Smooth muscle cell (in vitro differentiated cells): Measurements from ENCODE around the gene KCTD16. TPM values are rescaled to one million over a fixed set of nuclear protein-coding genes. Genes with fewer than 3 reads are reported as not detected.

Source experiments
- DNase-seq: peaks from one replicate; lab custom pipeline; 2025; ENCODE audit not compliant: unreplicated experiment; lab: John Stamatoyannopoulos, UW
- H2AFZ ChIP-seq: fragments of 200-600 bp; sonication (generic); 2 replicates; pipeline ENCODE4 v1.6.0; 2016; ENCODE audit warnings: antibody characterized with exemption, low read depth, mild to moderate bottlenecking
- H3F3A ChIP-seq: fragments of 200-600 bp; sonication (generic); 2 replicates; pipeline ENCODE4 v1.6.0; 2017; ENCODE audit warnings: antibody characterized with exemption, low read depth
- H3K27ac ChIP-seq: fragments of 200-600 bp; sonication (generic); 2 replicates; pipeline ENCODE4 v1.5.1; 2016; ENCODE audit warnings: low read depth, mild to moderate bottlenecking
- H3K27me3 ChIP-seq: fragments of 200-600 bp; sonication (generic); 2 replicates; pipeline ENCODE4 v1.6.1; 2016; ENCODE audit warnings: low read depth, mild to moderate bottlenecking
- H3K36me3 ChIP-seq: fragments of 200-600 bp; sonication (generic); 2 replicates; pipeline ENCODE4 v1.5.1; 2016; ENCODE audit warnings: low read depth
- H3K4me1 ChIP-seq: fragments of 200-600 bp; sonication (generic); 2 replicates; pipeline ENCODE4 v1.5.1; 2016; ENCODE audit warnings: low read depth
- H3K4me2 ChIP-seq: fragments of 200-600 bp; sonication (generic); 2 replicates; pipeline ENCODE4 v1.6.0; 2016; ENCODE audit warnings: mild to moderate bottlenecking
- H3K4me3 ChIP-seq: fragments of 200-600 bp; sonication (generic); 2 replicates; pipeline ENCODE4 v1.5.1; 2016; ENCODE audit warnings: mild to moderate bottlenecking
- H3K79me2 ChIP-seq: fragments of 200-600 bp; sonication (generic); 2 replicates; pipeline ENCODE4 v1.6.0; 2016; ENCODE audit warnings: low read depth, mild to moderate bottlenecking
- H3K9ac ChIP-seq: fragments of 200-600 bp; sonication (generic); 2 replicates; pipeline ENCODE4 v1.6.0; 2016; ENCODE audit warnings: low read depth
- H3K9me3 ChIP-seq: fragments of 200-600 bp; sonication (generic); replicated peaks from 2 replicates; pipeline ENCODE4 v1.5.1; 2016; ENCODE audit warnings: low read depth
- H4K20me1 ChIP-seq: fragments of 200-600 bp; sonication (generic); 2 replicates; pipeline ENCODE4 v1.6.0; 2016; ENCODE audit warnings: low read depth
- CTCF ChIP-seq: fragments of 200-600 bp; sonication (generic); IDR thresholded peaks from 2 replicates; pipeline ENCODE4 v1.5.1; 2017; ENCODE audit warnings: borderline replicate concordance, mild to moderate bottlenecking, antibody characterized with exemption; ENCODE audit not compliant: insufficient read depth, poor library complexity, severe bottlenecking
- WGBS: methylation state at CpG from one replicate; pipeline ENCODE4 v1.1.7; 2016; ENCODE audit warnings: low lambda C conversion rate; 5-methylcytosine and 5-hydroxymethylcytosine counted together
- polyA plus RNA-seq: library from polyadenylated mRNA; unstranded; fragments of >200 nt; fragmentation: Nextera tagmentation; extraction: Ambion mirVana; gene quantifications from 2 replicates; pipeline ENCODE4 v1.2.1, GENCODE V29; 2016
- total RNA-seq: library from RNA; depleted of rRNA; stranded (reverse); fragments of >200 nt; gene quantifications from 2 replicates; pipeline ENCODE4 v1.2.3, GENCODE V29; 2014

KCTD16 gene
- total and polyA plus RNA-seq, 2 experiments from 2014 or later, result 1.6 to 11.1 TPM

GRCh38 chr5:144369006-144369405, 198.3 kb downstream of the KCTD16 start:
- Histone ChIP-seq H3K36me3 (no peaks in the 10 kb centered on the region), H2AFZ (no peak overlapping the region), H4K20me1 (peaks cover 88% of the 10 kb centered on the region), H3K9ac (no peak overlapping the region), H3K4me1 (no peaks in the 10 kb centered on the region), H3K4me3 (no peak overlapping the region), H3K9me3 (no peaks in the 10 kb centered on the region), H3F3A (no peaks in the 10 kb centered on the region), H3K27me3 (no peaks in the 10 kb centered on the region), H3K79me2 (no peaks in the 10 kb centered on the region), H3K27ac (no peak overlapping the region), H3K4me2 (no peak overlapping the region)
- no peak for DNase-seq
- no peak for TF ChIP-seq CTCF
- WGBS, result 93% methylated on average over 4 of the region's 4 CpGs

GRCh38 chr5:144370273-144370672, 199.6 kb downstream of the KCTD16 start:
- TF ChIP-seq CTCF, result no peak
- H3K9me3 ChIP-seq, result no peaks in the 10 kb centered on the region
- no peaks in the 10 kb centered on the region for H3K79me2 ChIP-seq
- no peak for DNase-seq
- H3K9ac ChIP-seq, result no peak overlapping the region
- WGBS, result 96% methylated on average over 3 of the region's 3 CpGs
- H3K4me1 ChIP-seq, result no peaks in the 10 kb centered on the region
- H3K36me3 ChIP-seq, result no peaks in the 10 kb centered on the region
- no peak overlapping the region for H3K4me2 ChIP-seq
- no peak overlapping the region for H3K4me3 ChIP-seq
- H3F3A ChIP-seq, result no peaks in the 10 kb centered on the region
- no peaks in the 10 kb centered on the region for H3K27me3 ChIP-seq
- no peak overlapping the region for H2AFZ ChIP-seq
- H4K20me1 ChIP-seq, result peaks cover 88% of the 10 kb centered on the region
- no peak overlapping the region for H3K27ac ChIP-seq

- Histone ChIP-seq H3K4me3 (no peak overlapping the region), H4K20me1 (peaks cover 62% of the 10 kb centered on the region), H3K36me3 (no peaks in the 10 kb centered on the region), H3K9ac (no peak overlapping the region), H3K79me2 (no peaks in the 10 kb centered on the region), H3K27ac (no peak overlapping the region), H2AFZ (no peak overlapping the region), H3F3A (no peaks in the 10 kb centered on the region), H3K9me3 (no peaks in the 10 kb centered on the region), H3K4me1 (no peaks in the 10 kb centered on the region), H3K4me2 (no peak overlapping the region), H3K27me3 (no peaks in the 10 kb centered on the region)
- DNase-seq, result no peak
- 94% methylated on average over 1 of the region's 1 CpG for WGBS
- no peak for TF ChIP-seq CTCF
Observed at GRCh38 chr5:144374637-144375036, 204.0 kb downstream of the KCTD16 start.

GRCh38 chr5:144377207-144377606, 206.5 kb downstream of the KCTD16 start:
- no peaks in the 10 kb centered on the region for H3K27me3 ChIP-seq
- no peaks in the 10 kb centered on the region for H3K9me3 ChIP-seq
- H3K4me1 ChIP-seq, result no peaks in the 10 kb centered on the region
- H3K4me3 ChIP-seq, result no peak overlapping the region
- DNase-seq, result no peak
- H3K79me2 ChIP-seq, result no peaks in the 10 kb centered on the region
- H3K36me3 ChIP-seq, result peaks cover 4% of the 10 kb centered on the region
- H3K9ac ChIP-seq, result no peak overlapping the region
- H4K20me1 ChIP-seq, result peaks cover 44% of the 10 kb centered on the region
- H3F3A ChIP-seq, result no peaks in the 10 kb centered on the region
- no peak overlapping the region for H3K4me2 ChIP-seq
- H2AFZ ChIP-seq, result no peak overlapping the region
- no peak for TF ChIP-seq CTCF
- no peak overlapping the region for H3K27ac ChIP-seq
